IPS-18c (cell line): ENCODE measurements around the gene IGF2BP3.

ENCODE experiments used
- H3K4me3 ChIP-seq: 2 replicates; pipeline ENCODE4 v1.7.0; 2013; ENCODE audit warnings: low read depth, mild to moderate bottlenecking, low read length, moderate library complexity; ENCODE audit not compliant: insufficient read depth
- H3K9me3 ChIP-seq: one replicate; pipeline ENCODE4 v1.6.1; 2013; ENCODE audit warnings: mild to moderate bottlenecking, low read length, moderate library complexity; ENCODE audit not compliant: control insufficient read depth, insufficient read depth

Gene IGF2BP3

GRCh38 chr7:23298885-23299769 lies 171.2 kb downstream of the IGF2BP3 start, which contains the start of gene MALSU1:
MALSU1 (plus strand) TSS chr7:23299339; CDS start chr7:23299353, 14 bp downstream.
- H3K4me3 ChIP-seq: peak within 1 kb of the TSS; percentile 88

GRCh38 chr7:23298141-23298881 lies 172.0 kb downstream of the IGF2BP3 start:
- Histone ChIP-seq H3K9me3 (peaks cover 2% of the 10 kb centered on the region), H3K4me3 (no peak overlapping the region)

More at GRCh38 chr7:23298885-23299769, 171.2 kb downstream of the IGF2BP3 start, which contains the start of gene MALSU1:
- peaks cover 2% of the 10 kb centered on the region for H3K9me3 ChIP-seq

- Histone ChIP-seq H3K4me3 (no peak overlapping the region), H3K9me3 (peaks cover 2% of the 10 kb centered on the region)
These were observed 174.9 kb downstream of the IGF2BP3 start for GRCh38 chr7:23295401-23295697.

GRCh38 chr7:23294549-23295400 lies 175.5 kb downstream of the IGF2BP3 start:
- peaks cover 1% of the 10 kb centered on the region for H3K9me3 ChIP-seq
- H3K4me3 ChIP-seq: no peak overlapping the region

GRCh38 chr7:23293500-23294073 lies 176.7 kb downstream of the IGF2BP3 start:
- H3K9me3 ChIP-seq: peaks cover 2% of the 10 kb centered on the region
- no peak overlapping the region for H3K4me3 ChIP-seq

- H3K4me3 ChIP-seq: no peak overlapping the region
These were observed 177.7 kb downstream of the IGF2BP3 start for GRCh38 chr7:23292623-23293022.

GRCh38 chr7:23291957-23292560 lies 178.2 kb downstream of the IGF2BP3 start:
- Histone ChIP-seq H3K9me3 (peaks cover 2% of the 10 kb centered on the region), H3K4me3 (no peak overlapping the region)

More at GRCh38 chr7:23292623-23293022, 177.7 kb downstream of the IGF2BP3 start:
- peaks cover 2% of the 10 kb centered on the region for H3K9me3 ChIP-seq

GRCh38 chr7:23290993-23291392 lies 179.3 kb downstream of the IGF2BP3 start:
- peaks cover 2% of the 10 kb centered on the region for H3K9me3 ChIP-seq
- H3K4me3 ChIP-seq: no peak overlapping the region

- peaks cover 2% of the 10 kb centered on the region for H3K9me3 ChIP-seq
These were observed 182.7 kb downstream of the IGF2BP3 start for GRCh38 chr7:23287612-23288011.

GRCh38 chr7:23285657-23286646 lies 184.3 kb downstream of the IGF2BP3 start:
- H3K9me3 ChIP-seq: peaks cover 2% of the 10 kb centered on the region
- no peak overlapping the region for H3K4me3 ChIP-seq

More at GRCh38 chr7:23287612-23288011, 182.7 kb downstream of the IGF2BP3 start:
- H3K4me3 ChIP-seq: no peak overlapping the region

- Histone ChIP-seq H3K4me3 (no peak overlapping the region), H3K9me3 (peaks cover 2% of the 10 kb centered on the region)
These were observed 185.4 kb downstream of the IGF2BP3 start for GRCh38 chr7:23284871-23285270.

- H3K4me3 ChIP-seq: no peak overlapping the region
These were observed 187.2 kb downstream of the IGF2BP3 start for GRCh38 chr7:23283086-23283485.

GRCh38 chr7:23279819-23280525 lies 190.3 kb downstream of the IGF2BP3 start:
- Histone ChIP-seq H3K4me3 (no peak overlapping the region), H3K9me3 (no peaks in the 10 kb centered on the region)

More at GRCh38 chr7:23283086-23283485, 187.2 kb downstream of the IGF2BP3 start:
- no peaks in the 10 kb centered on the region for H3K9me3 ChIP-seq

GRCh38 chr7:23277359-23277989 lies 192.8 kb downstream of the IGF2BP3 start:
- Histone ChIP-seq H3K4me3 (no peak overlapping the region), H3K9me3 (no peaks in the 10 kb centered on the region)
